K562 (cell line): ENCODE results near the gene TCEA3. TPM values are rescaled to one million over a fixed set of nuclear protein-coding genes. Genes with fewer than 3 reads are reported as not detected.

ENCODE experiments used
- BCOR ChIP-seq: fragments of 450-650 bp; IDR thresholded peaks from 2 replicates; pipeline ENCODE4 v1.6.1; 2016
- FOXJ3 ChIP-seq: sonication (generic); formaldehyde crosslinking; IDR thresholded peaks from 2 replicates; pipeline ENCODE4 v1.4.0; 2020; ENCODE audit warnings: mild to moderate bottlenecking, missing genetic modification reagents
- NCOA1 ChIP-seq: fragments of 450-650 bp; IDR thresholded peaks from 2 replicates; pipeline ENCODE4 v1.6.1; 2016; ENCODE audit warnings: low read depth
- NFIC ChIP-seq: fragments of 450-650 bp; IDR thresholded peaks from 2 replicates; pipeline ENCODE4 v1.6.1; 2017; ENCODE audit warnings: mild to moderate bottlenecking, inconsistent platforms
- NFXL1 ChIP-seq: fragments of 450-650 bp; formaldehyde crosslinking; IDR thresholded peaks from 2 replicates; pipeline ENCODE4 v1.4.0; 2021; ENCODE audit warnings: mild to moderate bottlenecking
- NR1H2 ChIP-seq: sonication (generic); formaldehyde crosslinking; IDR thresholded peaks from 2 replicates; pipeline ENCODE4 v1.4.0; 2020; ENCODE audit warnings: mild to moderate bottlenecking, missing genetic modification reagents
- RBBP5 ChIP-seq: fragments of 200-600 bp; sonication (generic); IDR thresholded peaks from 2 replicates; pipeline ENCODE4 v1.6.1; 2012; ENCODE audit warnings: borderline replicate concordance, mild to moderate bottlenecking, low read length, control low read depth, inconsistent platforms; ENCODE audit not compliant: insufficient read depth, poor library complexity, severe bottlenecking
- SMAD3 ChIP-seq: fragments of 450-650 bp; formaldehyde crosslinking; conservative IDR thresholded peaks from 2 replicates; pipeline ENCODE4 v1.4.0; 2020; ENCODE audit warnings: mild to moderate bottlenecking
- SMARCA4 ChIP-seq: fragments of 450-650 bp; IDR thresholded peaks from 2 replicates; pipeline ENCODE4 v1.6.1; 2016
- TAF1 ChIP-seq: IDR thresholded peaks from 2 replicates; pipeline ENCODE4 v1.6.1; 2011; ENCODE audit warnings: mild to moderate bottlenecking, low read length, moderate library complexity; ENCODE audit not compliant: insufficient read depth, control insufficient read depth, severe bottlenecking; ENCODE audit errors: extremely low read depth
- ZBTB17 ChIP-seq: fragments of 450-650 bp; formaldehyde crosslinking; IDR thresholded peaks from 2 replicates; pipeline ENCODE4 v1.4.0; 2020; ENCODE audit warnings: mild to moderate bottlenecking
- ZBTB8A ChIP-seq: fragments of 450-650 bp; IDR thresholded peaks from 2 replicates; pipeline ENCODE4 v1.6.1; 2018; ENCODE audit warnings: mild to moderate bottlenecking, moderate library complexity; ENCODE audit not compliant: partially characterized antibody
- ZNF23 ChIP-seq: fragments of 250-450 bp; sonication (Bioruptor Pico); IDR thresholded peaks from 2 replicates; pipeline ENCODE4 v1.4.0; 2020; ENCODE audit warnings: mild to moderate bottlenecking
- polyA plus RNA-seq, 8 experiments: library from polyadenylated mRNA; depleted of rRNA in 4 of 8; stranded (reverse) in 5 of 8; unstranded in 3 of 8; fragments of >200 nt; fragmentation: Nextera tagmentation in 2 of 8; fragmentation: Illumina TruSeq in 1 of 8; extraction: Ambion mirVana in 2 of 8; extraction: Trizol in 1 of 8; gene quantifications; 2 replicates each; pipeline versions ENCODE4 v1.2.1 to v1.2.3, GENCODE V29; 2011 to 2014; ENCODE audit warnings: inconsistent platforms in 1 of 8, missing spikeins in 1 of 8
- total RNA-seq, 7 experiments: library from RNA; depleted of rRNA in 6 of 7; stranded (reverse); fragments of >200 nt in 6 of 7; fragmentation: Illumina TruSeq in 2 of 7; extraction: Trizol in 2 of 7; gene quantifications; 2 replicates each; pipeline versions ENCODE4 v1.2.1 to v1.2.3, GENCODE V29; 2011 to 2021; ENCODE audit warnings: low replicate concordance in 1 of 7
- TF ChIP-seq, protein P1 (sequence below), 2 experiments: fragments of 450-650 bp in 1 of 2; sonication (generic) in 1 of 2; formaldehyde crosslinking in 1 of 2; IDR thresholded peaks; 2 replicates each; pipeline versions ENCODE4 v1.7.1 to v1.9.0; 2016 to 2022; ENCODE audit warnings: inconsistent platforms in 1 of 2, mild to moderate bottlenecking in 1 of 2, missing genetic modification reagents in 1 of 2
- TF ChIP-seq, protein P2 (sequence below): sonication (generic); formaldehyde crosslinking; IDR thresholded peaks from 2 replicates; pipeline ENCODE4 v1.8.1; 2023; ENCODE audit warnings: mild to moderate bottlenecking, missing genetic modification reagents
- TF ChIP-seq, protein P3 (sequence below): fragments of 250-450 bp; sonication (Bioruptor Pico); IDR thresholded peaks from 2 replicates; pipeline ENCODE4 v1.5.0; 2021

TCEA3 gene
- total and polyA plus RNA-seq, 9 of the 15 experiments (the other 6 are each of a cell fraction or from before 2014, with no cell fraction given) = 0.03 to 0.55 (median 0.36) TPM

DNA sequence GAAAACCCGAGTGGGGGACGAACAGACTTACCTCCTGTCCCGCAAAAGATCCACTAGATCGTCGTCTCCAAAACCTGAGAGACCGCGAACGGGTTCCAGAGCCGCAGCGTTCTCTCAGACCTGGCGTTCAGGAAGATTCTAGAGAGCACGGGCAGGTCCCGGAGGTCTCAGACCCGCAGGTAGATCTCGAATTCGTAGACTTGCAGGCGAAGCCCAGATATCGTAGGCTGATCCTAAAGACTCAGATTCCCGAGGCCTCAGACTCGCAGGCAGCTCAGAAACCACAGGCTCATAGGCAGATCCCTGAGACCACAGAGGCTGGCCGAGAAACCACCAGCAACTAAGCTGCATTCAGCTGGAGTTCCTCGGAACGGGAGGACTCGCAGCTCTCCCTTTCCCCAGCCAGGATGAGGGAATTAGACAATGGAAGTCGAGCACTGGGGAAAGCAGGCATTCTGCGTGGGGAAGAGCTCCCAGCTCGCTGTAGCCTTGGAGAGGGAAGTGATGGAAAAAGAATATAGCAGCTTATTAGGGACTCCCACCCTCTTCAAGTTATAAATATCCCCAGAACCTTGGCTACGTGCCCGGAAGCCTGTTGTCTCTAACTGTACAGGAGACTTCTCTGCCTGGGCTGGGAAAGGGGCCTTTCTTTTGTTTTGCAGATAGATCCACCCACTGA lies 55.1 kb downstream of the TCEA3 start, which contains the start of gene ZNF436 (continued):
- TF ChIP-seq, protein P1, sequence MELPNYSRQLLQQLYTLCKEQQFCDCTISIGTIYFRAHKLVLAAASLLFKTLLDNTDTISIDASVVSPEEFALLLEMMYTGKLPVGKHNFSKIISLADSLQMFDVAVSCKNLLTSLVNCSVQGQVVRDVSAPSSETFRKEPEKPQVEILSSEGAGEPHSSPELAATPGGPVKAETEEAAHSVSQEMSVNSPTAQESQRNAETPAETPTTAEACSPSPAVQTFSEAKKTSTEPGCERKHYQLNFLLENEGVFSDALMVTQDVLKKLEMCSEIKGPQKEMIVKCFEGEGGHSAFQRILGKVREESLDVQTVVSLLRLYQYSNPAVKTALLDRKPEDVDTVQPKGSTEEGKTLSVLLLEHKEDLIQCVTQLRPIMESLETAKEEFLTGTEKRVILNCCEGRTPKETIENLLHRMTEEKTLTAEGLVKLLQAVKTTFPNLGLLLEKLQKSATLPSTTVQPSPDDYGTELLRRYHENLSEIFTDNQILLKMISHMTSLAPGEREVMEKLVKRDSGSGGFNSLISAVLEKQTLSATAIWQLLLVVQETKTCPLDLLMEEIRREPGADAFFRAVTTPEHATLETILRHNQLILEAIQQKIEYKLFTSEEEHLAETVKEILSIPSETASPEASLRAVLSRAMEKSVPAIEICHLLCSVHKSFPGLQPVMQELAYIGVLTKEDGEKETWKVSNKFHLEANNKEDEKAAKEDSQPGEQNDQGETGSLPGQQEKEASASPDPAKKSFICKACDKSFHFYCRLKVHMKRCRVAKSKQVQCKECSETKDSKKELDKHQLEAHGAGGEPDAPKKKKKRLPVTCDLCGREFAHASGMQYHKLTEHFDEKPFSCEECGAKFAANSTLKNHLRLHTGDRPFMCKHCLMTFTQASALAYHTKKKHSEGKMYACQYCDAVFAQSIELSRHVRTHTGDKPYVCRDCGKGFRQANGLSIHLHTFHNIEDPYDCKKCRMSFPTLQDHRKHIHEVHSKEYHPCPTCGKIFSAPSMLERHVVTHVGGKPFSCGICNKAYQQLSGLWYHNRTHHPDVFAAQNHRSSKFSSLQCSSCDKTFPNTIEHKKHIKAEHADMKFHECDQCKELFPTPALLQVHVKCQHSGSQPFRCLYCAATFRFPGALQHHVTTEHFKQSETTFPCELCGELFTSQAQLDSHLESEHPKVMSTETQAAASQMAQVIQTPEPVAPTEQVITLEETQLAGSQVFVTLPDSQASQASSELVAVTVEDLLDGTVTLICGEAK (IDR thresholded peaks at IDR 0.05) = peak; percentile 21; the same call in 1 of the 2 replicates
- TF ChIP-seq, protein P1 (CRISPR knock-in tag; IDR thresholded peaks at IDR 0.05) = no peak
- TF ChIP-seq FOXJ3 (no peak), ZNF23 (no peak), NFXL1 (CRISPR knock-in tag) (no peak), NCOA1 (0 out of 2 replicates have a peak, but pooled peaks have one; percentile 8), RBBP5 (peak; percentile 18), ZBTB8A (no peak), TAF1 (peak; percentile 46), NR1H2 (CRISPR knock-in tag) (no peak), BCOR (0 out of 2 replicates have a peak, but pooled peaks have one; percentile 1), SMAD3 (CRISPR knock-in tag) (0 out of 2 replicates have a peak, but pooled peaks have one; percentile 34), ZBTB17 (CRISPR knock-in tag) (peak; percentile 52), SMARCA4 (peak; percentile 19; the same call in 1 of the 2 replicates), NFIC (peak; percentile 95)
- TF ChIP-seq, protein P2, sequence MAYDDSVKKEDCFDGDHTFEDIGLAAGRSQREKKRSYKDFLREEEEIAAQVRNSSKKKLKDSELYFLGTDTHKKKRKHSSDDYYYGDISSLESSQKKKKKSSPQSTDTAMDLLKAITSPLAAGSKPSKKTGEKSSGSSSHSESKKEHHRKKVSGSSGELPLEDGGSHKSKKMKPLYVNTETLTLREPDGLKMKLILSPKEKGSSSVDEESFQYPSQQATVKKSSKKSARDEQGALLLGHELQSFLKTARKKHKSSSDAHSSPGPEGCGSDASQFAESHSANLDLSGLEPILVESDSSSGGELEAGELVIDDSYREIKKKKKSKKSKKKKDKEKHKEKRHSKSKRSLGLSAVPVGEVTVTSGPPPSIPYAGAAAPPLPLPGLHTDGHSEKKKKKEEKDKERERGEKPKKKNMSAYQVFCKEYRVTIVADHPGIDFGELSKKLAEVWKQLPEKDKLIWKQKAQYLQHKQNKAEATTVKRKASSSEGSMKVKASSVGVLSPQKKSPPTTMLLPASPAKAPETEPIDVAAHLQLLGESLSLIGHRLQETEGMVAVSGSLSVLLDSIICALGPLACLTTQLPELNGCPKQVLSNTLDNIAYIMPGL = peak; percentile 31; the same call in 1 of the 2 replicates
- TF ChIP-seq, protein P3, sequence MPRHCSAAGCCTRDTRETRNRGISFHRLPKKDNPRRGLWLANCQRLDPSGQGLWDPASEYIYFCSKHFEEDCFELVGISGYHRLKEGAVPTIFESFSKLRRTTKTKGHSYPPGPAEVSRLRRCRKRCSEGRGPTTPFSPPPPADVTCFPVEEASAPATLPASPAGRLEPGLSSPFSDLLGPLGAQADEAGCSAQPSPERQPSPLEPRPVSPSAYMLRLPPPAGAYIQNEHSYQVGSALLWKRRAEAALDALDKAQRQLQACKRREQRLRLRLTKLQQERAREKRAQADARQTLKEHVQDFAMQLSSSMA (CRISPR knock-in tag) = peak; percentile 66; the same call in 1 of the 2 replicates
